HL-60 (cell line): ENCODE results near the gene ZMYND8.

Experiments used
- DNase-seq, 2 experiments: peaks; one replicate each; pipeline ENCODE4 v3.0.0-alpha.2; 2010 to 2020; ENCODE audit warnings: low read depth in 1 of 2, low spot score in 1 of 2
- H3K27ac ChIP-seq: fragments of 250-450 bp; sonication (Bioruptor Pico); replicated peaks from 2 replicates; pipeline ENCODE4 v1.5.1; 2020; ENCODE audit warnings: mild to moderate bottlenecking, moderate library complexity
- H3K27me3 ChIP-seq: fragments of 250-450 bp; sonication (Bioruptor Pico); 2 replicates; pipeline ENCODE4 v1.5.1; 2021; ENCODE audit warnings: mild to moderate bottlenecking, moderate library complexity; ENCODE audit not compliant: insufficient read depth, poor library complexity, severe bottlenecking
- H3K4me3 ChIP-seq: replicated peaks from 2 replicates; pipeline ENCODE4 v1.5.1; 2011; ENCODE audit warnings: mild to moderate bottlenecking, control low read depth, low read length; ENCODE audit not compliant: insufficient read depth
- GABPA ChIP-seq: IDR thresholded peaks from 2 replicates; pipeline ENCODE4 v1.6.1; 2012; ENCODE audit warnings: low read depth
- POLR2AphosphoS5 ChIP-seq: IDR thresholded peaks from 2 replicates; pipeline ENCODE4 v1.6.1; 2012; ENCODE audit warnings: low read depth
- SPI1 ChIP-seq: IDR thresholded peaks from 2 replicates; pipeline ENCODE4 v1.6.1; 2012; ENCODE audit warnings: low read depth, mild to moderate bottlenecking, borderline replicate concordance
- TF ChIP-seq, protein P1 (sequence below): IDR thresholded peaks from 2 replicates; pipeline ENCODE4 v1.6.1; 2012; ENCODE audit warnings: low read depth; ENCODE audit not compliant: insufficient replicate concordance
- TF ChIP-seq, protein P2 (sequence below): IDR thresholded peaks from one replicate; pipeline ENCODE4 v1.5.1; 2011; ENCODE audit warnings: low read length, control low read depth, inconsistent platforms; ENCODE audit not compliant: insufficient read depth

Gene ZMYND8

DNA sequence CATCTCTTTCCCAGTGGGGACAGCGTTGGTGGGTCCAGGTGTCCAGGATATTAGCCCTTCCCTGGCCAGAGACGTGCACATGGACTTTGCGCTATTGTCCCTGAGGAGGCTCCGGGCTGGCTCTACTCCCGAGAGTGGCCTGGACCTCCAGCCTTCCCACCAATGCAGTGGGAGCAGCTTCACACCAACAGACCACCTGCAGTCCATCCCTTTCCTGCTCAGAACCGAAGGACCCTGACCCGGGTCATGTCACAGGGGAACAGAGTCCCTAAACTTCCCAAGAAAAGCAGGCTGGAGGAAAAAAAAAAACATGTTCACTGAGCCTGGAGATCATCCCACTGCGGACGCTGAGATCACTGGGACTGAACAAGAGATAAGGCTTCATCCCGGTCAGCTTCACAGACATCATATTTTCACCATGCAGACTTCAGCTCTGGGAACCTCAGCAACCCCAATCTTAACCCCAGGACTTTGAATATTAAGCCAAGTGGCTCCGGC is 18.3 kb downstream of the ZMYND8 start:
- H3K27me3 ChIP-seq = no peaks in the 10 kb centered on the region
- H3K4me3 ChIP-seq = no peak overlapping the region
- no peak for DNase-seq
- H3K27ac ChIP-seq = no peak overlapping the region
- TF ChIP-seq POLR2AphosphoS5 (no peak), GABPA (no peak), SPI1 (no peak)
- TF ChIP-seq, protein P1, sequence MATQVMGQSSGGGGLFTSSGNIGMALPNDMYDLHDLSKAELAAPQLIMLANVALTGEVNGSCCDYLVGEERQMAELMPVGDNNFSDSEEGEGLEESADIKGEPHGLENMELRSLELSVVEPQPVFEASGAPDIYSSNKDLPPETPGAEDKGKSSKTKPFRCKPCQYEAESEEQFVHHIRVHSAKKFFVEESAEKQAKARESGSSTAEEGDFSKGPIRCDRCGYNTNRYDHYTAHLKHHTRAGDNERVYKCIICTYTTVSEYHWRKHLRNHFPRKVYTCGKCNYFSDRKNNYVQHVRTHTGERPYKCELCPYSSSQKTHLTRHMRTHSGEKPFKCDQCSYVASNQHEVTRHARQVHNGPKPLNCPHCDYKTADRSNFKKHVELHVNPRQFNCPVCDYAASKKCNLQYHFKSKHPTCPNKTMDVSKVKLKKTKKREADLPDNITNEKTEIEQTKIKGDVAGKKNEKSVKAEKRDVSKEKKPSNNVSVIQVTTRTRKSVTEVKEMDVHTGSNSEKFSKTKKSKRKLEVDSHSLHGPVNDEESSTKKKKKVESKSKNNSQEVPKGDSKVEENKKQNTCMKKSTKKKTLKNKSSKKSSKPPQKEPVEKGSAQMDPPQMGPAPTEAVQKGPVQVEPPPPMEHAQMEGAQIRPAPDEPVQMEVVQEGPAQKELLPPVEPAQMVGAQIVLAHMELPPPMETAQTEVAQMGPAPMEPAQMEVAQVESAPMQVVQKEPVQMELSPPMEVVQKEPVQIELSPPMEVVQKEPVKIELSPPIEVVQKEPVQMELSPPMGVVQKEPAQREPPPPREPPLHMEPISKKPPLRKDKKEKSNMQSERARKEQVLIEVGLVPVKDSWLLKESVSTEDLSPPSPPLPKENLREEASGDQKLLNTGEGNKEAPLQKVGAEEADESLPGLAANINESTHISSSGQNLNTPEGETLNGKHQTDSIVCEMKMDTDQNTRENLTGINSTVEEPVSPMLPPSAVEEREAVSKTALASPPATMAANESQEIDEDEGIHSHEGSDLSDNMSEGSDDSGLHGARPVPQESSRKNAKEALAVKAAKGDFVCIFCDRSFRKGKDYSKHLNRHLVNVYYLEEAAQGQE = no peak
- TF ChIP-seq, protein P2, sequence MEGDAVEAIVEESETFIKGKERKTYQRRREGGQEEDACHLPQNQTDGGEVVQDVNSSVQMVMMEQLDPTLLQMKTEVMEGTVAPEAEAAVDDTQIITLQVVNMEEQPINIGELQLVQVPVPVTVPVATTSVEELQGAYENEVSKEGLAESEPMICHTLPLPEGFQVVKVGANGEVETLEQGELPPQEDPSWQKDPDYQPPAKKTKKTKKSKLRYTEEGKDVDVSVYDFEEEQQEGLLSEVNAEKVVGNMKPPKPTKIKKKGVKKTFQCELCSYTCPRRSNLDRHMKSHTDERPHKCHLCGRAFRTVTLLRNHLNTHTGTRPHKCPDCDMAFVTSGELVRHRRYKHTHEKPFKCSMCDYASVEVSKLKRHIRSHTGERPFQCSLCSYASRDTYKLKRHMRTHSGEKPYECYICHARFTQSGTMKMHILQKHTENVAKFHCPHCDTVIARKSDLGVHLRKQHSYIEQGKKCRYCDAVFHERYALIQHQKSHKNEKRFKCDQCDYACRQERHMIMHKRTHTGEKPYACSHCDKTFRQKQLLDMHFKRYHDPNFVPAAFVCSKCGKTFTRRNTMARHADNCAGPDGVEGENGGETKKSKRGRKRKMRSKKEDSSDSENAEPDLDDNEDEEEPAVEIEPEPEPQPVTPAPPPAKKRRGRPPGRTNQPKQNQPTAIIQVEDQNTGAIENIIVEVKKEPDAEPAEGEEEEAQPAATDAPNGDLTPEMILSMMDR = no peak

DNA sequence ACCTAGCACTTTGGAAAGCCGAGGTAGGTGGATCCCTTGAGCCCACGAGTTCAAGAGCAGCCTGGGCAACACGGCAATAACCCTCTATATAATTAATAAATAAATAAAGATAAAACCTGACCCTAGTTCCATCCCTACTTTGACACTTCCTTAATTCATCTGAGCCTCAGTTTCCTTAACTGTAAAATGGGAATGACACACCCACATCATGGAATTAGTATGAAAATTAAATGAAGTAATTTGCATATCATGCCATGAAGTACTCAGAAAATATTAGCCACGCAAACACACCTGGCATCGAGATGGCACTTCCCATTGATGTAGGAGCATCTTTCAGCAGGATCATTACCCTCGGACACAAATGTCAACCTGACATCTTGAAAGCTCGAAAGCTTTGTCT is 19.1 kb downstream of the ZMYND8 start:
- TF ChIP-seq, protein P2 = no peak
- TF ChIP-seq SPI1 = no peak
- TF ChIP-seq, protein P1 = no peak
- no peak for TF ChIP-seq GABPA
- TF ChIP-seq POLR2AphosphoS5 = no peak
- no peak overlapping the region for H3K27ac ChIP-seq
- no peaks in the 10 kb centered on the region for H3K27me3 ChIP-seq
- no peak for DNase-seq
- H3K4me3 ChIP-seq = no peak overlapping the region

DNA sequence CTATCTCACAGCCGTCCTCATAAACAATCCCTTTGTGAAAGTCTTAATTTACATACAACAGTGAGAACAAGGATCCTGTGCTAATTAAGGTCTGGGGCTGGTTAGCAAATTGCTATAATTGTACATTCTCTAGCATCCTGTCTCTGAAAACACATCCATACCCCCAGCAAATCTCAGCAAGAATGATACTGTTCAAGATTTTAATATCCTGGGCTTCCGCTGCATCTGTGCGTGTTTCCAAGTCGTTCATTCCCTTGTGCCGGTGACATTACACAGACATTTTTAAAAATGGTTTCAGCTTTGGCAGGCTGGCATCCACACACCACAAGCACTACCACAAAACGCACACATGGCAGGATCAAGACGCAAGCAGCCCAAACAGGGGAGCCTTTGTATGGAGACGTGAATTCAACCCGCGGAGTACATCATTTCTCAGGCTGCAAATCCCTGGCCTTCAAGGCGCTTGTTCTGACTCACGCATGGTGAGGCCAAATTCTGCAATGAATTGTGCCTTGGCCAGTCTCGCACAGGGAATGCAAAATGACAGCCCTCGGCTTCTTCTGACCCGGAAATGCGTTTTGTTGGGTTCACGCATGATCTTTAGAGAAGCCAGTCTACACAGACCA is 20.3 kb downstream of the ZMYND8 start:
- Histone ChIP-seq H3K27ac (no peak overlapping the region), H3K4me3 (no peak overlapping the region), H3K27me3 (no peaks in the 10 kb centered on the region)
- DNase-seq = no peak
- TF ChIP-seq SPI1 = no peak
- TF ChIP-seq GABPA = no peak
- TF ChIP-seq, protein P1 = no peak
- no peak for TF ChIP-seq POLR2AphosphoS5
- TF ChIP-seq, protein P2 = no peak
